Thyroid gland (tissue), 4 donors: ENCODE data around the gene AMOTL2.

ENCODE experiments used
- CTCF ChIP-seq, 6 experiments: fragments of 200-600 bp in 3 of 6; fragments of 450-650 bp in 3 of 6; sonication (generic) in 3 of 6; IDR thresholded peaks; one replicate each; pipeline ENCODE4 v1.5.1; 2016 to 2019; ENCODE audit warnings: antibody characterized with exemption in 6 of 6, mild to moderate bottlenecking in 2 of 6, inconsistent platforms in 1 of 6, moderate library complexity in 1 of 6
- POLR2A ChIP-seq, 2 donors: fragments of 450-650 bp; IDR thresholded peaks; one replicate each; pipeline ENCODE4 v1.6.1; 2017; ENCODE audit warnings: antibody characterized with exemption in 2 of 2, mild to moderate bottlenecking in 2 of 2, moderate library complexity in 1 of 2

DNA sequence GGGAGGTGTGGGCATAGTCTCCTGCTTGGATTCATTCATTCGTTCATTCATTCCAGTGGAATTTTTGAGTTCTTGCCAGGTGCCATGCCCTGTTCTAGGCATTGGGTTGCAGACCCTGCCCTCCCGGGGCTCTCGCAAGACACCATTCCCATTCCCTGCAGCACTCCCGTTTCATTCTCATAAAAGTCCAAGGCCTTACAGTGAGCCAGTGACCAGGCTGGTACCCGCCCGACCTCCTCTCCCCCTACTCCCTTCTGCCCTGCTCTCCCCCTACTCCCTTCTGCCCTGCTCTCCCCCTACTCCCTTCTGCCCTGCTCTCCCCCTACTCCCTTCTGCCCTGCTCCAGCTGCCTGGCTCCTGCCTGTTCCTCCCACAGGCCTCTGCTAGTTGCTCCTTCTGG is 41.9 kb downstream of the AMOTL2 start:
- no peak for TF ChIP-seq CTCF (IDR thresholded peaks at IDR 0.05)
- TF ChIP-seq POLR2A (IDR thresholded peaks at IDR 0.05), result no peak
